Fibroblast of mammary gland (primary cell): Measurements from ENCODE around the gene TBC1D17.
A peak's percentile ranks its signal among the peaks of the same experiment; 100 is the strongest.

Experiments used
- DNase-seq: peaks from one replicate; pipeline ENCODE4 v3.0.0-alpha.2; 2010; ENCODE audit warnings: low read depth
- H3K4me3 ChIP-seq: 2 replicates; pipeline ENCODE4 v1.5.1; 2011; ENCODE audit warnings: low read depth, mild to moderate bottlenecking, low read length, moderate library complexity; ENCODE audit not compliant: control insufficient read depth
- CTCF ChIP-seq: conservative IDR thresholded peaks from 2 replicates; pipeline ENCODE4 v1.5.1; 2011; ENCODE audit warnings: low read depth, low read length, inconsistent platforms; ENCODE audit not compliant: control insufficient read depth, insufficient read depth

The TBC1D17 gene

GRCh38 chr19:49877020-49877878, at the start of gene TBC1D17, which contains the start of gene AKT1S1:
TBC1D17 (plus strand) TSS chr19:49877702; CDS start chr19:49877724, 22 bp downstream.
AKT1S1 (minus strand) TSS chr19:49877355; CDS start chr19:49873295, 4,060 bp downstream.
- DNase-seq: peak; percentile 100
- no peak for TF ChIP-seq CTCF
- H3K4me3 ChIP-seq: peak within 1 kb of the TSS; percentile 98

- DNase-seq: no peak
- no peak for TF ChIP-seq CTCF
- H3K4me3 ChIP-seq: no peak overlapping the region
Observed at GRCh38 chr19:49829200-49829599, 48.3 kb upstream of the TBC1D17 start.

- DNase-seq: no peak
- TF ChIP-seq CTCF: no peak
Observed at GRCh38 chr19:49829721-49830120, 47.8 kb upstream of the TBC1D17 start.

GRCh38 chr19:49830766-49831165, 46.7 kb upstream of the TBC1D17 start:
- H3K4me3 ChIP-seq: no peak overlapping the region
- TF ChIP-seq CTCF: no peak
- no peak for DNase-seq

More at GRCh38 chr19:49829721-49830120, 47.8 kb upstream of the TBC1D17 start:
- H3K4me3 ChIP-seq: no peak overlapping the region

GRCh38 chr19:49831592-49831991, 45.9 kb upstream of the TBC1D17 start:
- TF ChIP-seq CTCF: no peak
- DNase-seq: no peak
- H3K4me3 ChIP-seq: no peak overlapping the region

GRCh38 chr19:49832556-49832955, 44.9 kb upstream of the TBC1D17 start:
- no peak for TF ChIP-seq CTCF
- H3K4me3 ChIP-seq: no peak overlapping the region
- no peak for DNase-seq
